ENCODE measurements around the gene CENPQ.

CENPQ gene

DNA sequence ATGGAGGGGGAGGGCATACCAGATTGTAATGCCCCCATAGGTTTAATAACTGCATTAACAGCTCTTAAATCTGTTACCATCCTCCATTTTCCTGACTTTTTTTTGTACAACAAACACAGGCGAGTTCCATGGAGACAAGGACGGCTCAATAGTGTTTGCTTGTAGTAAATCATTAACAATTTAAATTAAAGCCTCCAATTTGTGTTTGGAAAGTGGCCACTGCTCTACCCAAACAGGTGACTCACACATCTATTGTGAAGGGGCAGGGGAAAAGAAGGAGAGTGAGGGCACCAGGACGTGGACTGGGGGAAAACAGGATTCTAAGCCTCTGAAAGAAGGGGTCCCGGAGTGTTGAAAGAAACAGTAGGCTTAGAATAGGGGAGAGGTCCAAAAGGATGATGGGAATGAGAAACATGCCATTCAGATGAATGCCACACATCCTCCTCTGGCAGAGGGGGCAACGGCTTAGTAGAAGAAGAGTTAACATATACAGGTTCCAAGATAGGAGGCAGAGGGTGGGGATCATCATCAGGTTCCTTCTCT, 43.5 kb downstream of the CENPQ start:
- no peak for DNase-seq (ENCODE audit: low read depth)

GRCh38 chr6:49509342-49509741, 46.2 kb downstream of the CENPQ start:
- DNase-seq (ENCODE audit: low read depth), result no peak

GRCh38 chr6:49513153-49513989, 50.2 kb downstream of the CENPQ start:
- DNase-seq (ENCODE audit: low read depth), result no peak

- no peak for DNase-seq (ENCODE audit: low read depth)
Measured at GRCh38 chr6:49514571-49515484, 51.7 kb downstream of the CENPQ start.

GRCh38 chr6:49515485-49516146, 52.4 kb downstream of the CENPQ start:
- no peak for DNase-seq (ENCODE audit: low read depth)

DNA sequence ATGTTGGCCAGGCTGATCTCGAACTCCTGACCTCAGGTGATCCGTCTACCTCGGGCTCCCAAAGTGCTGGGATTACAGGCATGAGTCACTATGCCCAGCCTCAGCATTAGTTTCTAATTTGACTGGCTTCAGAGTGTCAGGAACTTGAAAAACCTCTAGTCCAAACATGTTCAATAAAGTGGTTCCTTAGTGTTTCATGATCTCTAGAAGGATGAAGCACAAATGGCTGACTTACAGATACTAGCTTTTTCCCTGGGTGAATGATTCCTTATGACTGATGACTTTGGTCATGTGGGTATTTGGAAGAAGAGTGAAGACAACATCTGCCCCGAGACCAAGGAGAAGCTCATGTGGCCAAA, 53.0 kb downstream of the CENPQ start:
- no peak for DNase-seq (ENCODE audit: low read depth)

DNA sequence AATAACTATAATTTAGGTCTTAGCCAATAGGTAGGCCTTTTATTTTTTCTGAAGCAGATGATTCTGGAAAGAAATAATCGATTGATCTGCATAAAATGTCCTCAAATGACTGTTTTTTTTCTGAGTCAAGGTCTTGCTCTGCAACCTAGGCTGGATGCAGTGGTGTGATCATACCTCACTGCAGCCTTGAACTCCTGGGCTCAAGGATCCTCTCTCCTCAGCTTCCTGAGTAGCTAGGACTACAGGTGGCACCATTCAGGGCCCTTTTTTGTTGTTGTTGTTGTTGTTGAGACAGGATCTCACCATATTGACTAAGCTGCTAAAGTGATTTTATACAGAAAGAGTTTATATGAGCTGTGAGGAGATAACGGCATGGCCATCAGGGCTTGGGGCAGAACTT, 54.7 kb downstream of the CENPQ start:
- no peak for DNase-seq (ENCODE audit: low read depth)

GRCh38 chr6:49519660-49520059, 56.5 kb downstream of the CENPQ start:
- no peak for DNase-seq (ENCODE audit: low read depth)

GRCh38 chr6:49522710-49523593, 59.8 kb downstream of the CENPQ start:
- DNase-seq (ENCODE audit: low read depth), result no peak

DNA sequence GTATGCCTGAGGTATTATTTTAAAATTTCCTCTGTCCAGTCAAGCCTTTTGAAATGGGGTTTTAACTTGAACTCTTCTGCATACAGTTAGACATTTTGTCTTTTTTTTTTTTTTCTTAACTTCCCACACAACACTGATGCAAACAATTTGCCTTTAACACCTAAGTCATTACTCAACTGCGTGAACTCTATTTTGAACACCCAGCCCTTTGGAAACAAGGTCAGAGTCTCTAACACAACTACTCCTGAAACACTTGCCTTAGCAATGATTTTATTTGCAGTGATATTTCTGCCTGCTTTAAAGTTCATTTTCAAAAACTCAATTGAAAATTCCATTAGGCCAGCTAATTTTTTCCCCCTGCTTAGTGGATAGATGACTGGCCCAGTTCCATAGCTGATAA, 60.7 kb downstream of the CENPQ start:
- DNase-seq (ENCODE audit: low read depth), result no peak

GRCh38 chr6:49524541-49524940, 61.4 kb downstream of the CENPQ start:
- DNase-seq (ENCODE audit: low read depth), result no peak

- no peak for DNase-seq (ENCODE audit: low read depth)
Measured at GRCh38 chr6:49526598-49526997, 63.4 kb downstream of the CENPQ start.

- no peak for DNase-seq (ENCODE audit: low read depth)
Measured at GRCh38 chr6:49527320-49527719, 64.2 kb downstream of the CENPQ start.

GRCh38 chr6:49528571-49528970, 65.4 kb downstream of the CENPQ start:
- no peak for DNase-seq (ENCODE audit: low read depth)

DNA sequence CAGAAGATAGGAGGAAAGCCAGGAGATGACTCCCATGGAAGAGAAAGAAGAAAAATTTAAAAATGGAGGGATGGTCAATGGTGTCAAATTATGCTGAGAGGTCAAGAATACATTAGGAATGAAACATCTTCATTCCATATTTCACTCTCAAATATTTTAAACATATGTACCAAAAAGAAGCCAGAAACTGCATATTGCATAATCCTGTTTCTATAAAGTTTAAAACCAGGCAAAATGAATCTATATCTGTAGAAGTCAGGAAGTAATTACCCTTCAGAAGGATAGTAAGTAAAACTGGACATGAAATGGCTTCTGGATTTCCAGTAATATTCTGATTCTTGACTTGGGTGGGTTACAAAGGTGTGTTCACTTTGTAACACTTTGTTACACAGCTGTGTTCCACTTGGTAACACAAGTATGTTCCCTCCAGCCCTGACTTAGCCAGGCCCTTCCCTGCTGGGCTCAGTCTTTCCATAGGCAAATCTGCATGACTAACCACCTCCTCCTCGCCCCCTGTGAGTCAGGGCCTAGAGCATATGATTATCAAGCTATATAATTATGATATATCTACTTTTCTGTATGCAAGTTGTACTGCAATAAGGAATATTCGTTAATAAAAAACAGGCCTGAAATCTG, 67.1 kb downstream of the CENPQ start:
- no peak for DNase-seq (ENCODE audit: low read depth)

DNA sequence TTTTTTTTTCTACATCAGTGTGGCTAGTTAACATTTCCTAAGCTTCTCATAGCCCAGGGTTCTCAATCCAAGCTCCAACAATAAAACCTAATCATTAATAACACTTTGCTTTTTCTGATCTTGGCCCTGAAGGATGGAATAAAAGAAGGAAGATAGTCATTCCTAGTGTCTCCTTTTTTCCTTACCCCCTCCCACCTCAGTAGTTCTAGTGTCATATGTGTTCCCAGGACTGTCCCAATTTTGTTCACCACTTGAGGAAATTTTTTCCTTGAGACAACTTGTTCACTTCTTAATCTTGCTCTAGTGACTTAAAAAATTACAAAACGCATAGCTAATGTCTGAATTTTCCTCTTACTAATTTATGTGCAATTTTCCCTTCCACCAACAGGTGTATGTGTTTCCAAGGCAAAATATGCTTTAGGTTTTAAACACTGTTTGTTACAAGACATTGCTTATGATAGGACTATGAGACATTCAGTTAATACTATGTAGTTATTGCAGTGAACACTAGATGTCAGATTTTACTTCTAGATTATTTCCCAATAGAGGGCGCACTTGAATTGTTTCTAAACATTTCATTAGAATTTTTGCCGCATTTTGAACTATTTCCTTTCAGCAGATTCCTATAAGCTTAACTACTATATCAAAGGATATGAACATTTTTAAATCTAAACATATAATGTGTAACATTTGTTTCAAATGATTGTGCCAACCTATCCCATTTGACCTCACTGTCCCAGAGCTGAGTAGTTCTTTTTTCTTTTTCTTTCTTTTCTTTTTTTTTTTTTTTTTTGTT, 68.8 kb downstream of the CENPQ start:
- DNase-seq (ENCODE audit: low read depth), result no peak

GRCh38 chr6:49535795-49536194, 72.6 kb downstream of the CENPQ start:
- DNase-seq (ENCODE audit: low read depth), result no peak

DNA sequence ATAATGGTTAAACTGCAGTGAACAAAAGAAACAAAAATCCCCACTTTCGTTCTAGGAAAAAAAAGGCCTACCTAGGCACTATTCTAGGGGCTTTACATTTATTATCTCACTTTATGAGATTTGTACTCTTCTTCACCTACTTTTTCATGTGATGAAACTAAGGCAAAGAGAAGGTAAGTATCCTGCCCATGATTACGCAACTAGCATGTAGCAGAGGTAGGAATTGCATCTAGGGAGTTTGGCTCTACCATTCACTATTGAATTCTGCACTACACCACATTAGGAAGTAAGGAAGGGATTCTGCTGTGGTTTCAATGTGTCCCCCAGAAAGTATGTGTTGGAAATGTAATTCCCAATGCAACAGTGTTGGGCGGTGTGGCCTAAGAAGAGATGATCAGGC, 75.9 kb downstream of the CENPQ start:
- no peak for DNase-seq (ENCODE audit: low read depth)

- DNase-seq (ENCODE audit: low read depth), result no peak
Measured at GRCh38 chr6:49540614-49541013, 77.4 kb downstream of the CENPQ start.

DNA sequence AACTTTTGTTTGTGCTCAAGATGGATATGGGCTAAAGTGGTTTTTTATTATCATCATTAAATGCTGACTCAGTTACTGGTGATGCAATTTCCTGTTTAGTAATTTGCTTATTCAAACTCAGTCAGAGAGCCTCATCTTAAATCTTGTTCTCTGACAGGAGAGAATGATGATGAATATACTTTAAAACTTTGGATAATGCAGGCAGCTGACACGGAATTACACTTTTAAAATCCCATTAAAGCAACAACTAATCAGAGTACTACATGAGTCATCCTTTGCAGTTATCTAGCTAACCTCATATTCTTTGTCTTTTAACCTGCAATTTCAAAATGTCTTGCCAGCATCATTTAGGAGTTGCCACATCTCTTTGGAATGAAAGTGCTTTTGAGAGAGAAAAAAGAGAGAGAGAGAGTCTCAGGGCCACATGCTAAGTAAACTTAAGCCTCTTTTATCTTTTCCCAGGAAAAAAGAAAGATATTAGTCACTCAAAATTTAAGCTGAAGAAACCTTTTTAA, 78.1 kb downstream of the CENPQ start:
- DNase-seq (ENCODE audit: low read depth), result no peak

All from activated T-helper 9 cell treated with anti-CD3 and anti-CD28 coated beads, Interleukin-2, amount 50 U/mL, for 16 hours (primary cell).